Neural progenitor cell (in vitro differentiated cells): Measurements from ENCODE around the gene PRKCSH.

Experiments
- CTCF ChIP-seq: fragments of 200-600 bp; sonication (generic); IDR thresholded peaks from 2 replicates; pipeline ENCODE4 v1.5.1; 2017; ENCODE audit warnings: antibody characterized with exemption, mild to moderate bottlenecking
- EZH2 ChIP-seq: fragments of 200-600 bp; sonication (generic); IDR thresholded peaks from 2 replicates; pipeline ENCODE4 v1.6.1; 2017; ENCODE audit warnings: antibody characterized with exemption, mild to moderate bottlenecking, moderate library complexity
- EZH2phosphoT487 ChIP-seq: fragments of 200-600 bp; sonication (generic); IDR thresholded peaks from 2 replicates; pipeline ENCODE4 v1.6.1; 2017; ENCODE audit warnings: antibody characterized with exemption

- TF ChIP-seq EZH2 (no peak), CTCF (no peak), EZH2phosphoT487 (no peak)
Observed at GRCh38 chr19:11483366-11484111, 48.1 kb downstream of the PRKCSH start.
